Measurements from ENCODE around the gene SLC27A1.
"Not testable (repeated sequence)": the region's sequence is repeated elsewhere in the genome, so short reads cannot be mapped to it uniquely, and the experiment has no call there.

Gene SLC27A1

GRCh38 chr19:17511724-17512573, 41.6 kb downstream of the SLC27A1 start:
- DNase-seq: peak; percentile 89

GRCh38 chr19:17512574-17512939, 42.2 kb downstream of the SLC27A1 start:
- peak; percentile 17 for DNase-seq

GRCh38 chr19:17515408-17516149, 45.3 kb downstream of the SLC27A1 start:
- DNase-seq: no peak

DNA sequence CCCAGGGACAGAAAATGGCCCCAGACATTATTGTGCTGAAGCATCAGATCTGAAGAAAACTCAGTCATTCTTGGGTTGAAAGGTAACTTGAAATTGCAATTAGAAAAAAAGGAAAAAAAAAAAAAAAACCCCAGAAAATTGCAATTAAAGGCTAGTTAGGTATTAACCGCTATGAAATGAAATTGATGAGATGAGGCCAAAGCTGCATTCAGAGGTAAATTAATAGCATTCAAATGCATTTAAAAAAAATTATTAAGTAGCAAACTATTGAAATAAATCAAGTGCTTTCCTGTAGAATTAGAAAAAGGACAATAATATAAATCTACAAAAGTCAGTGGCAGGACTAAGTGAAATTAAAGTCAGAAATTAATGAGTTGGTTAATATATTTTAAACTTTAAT, 47.6 kb downstream of the SLC27A1 start:
- DNase-seq: no peak

DNA sequence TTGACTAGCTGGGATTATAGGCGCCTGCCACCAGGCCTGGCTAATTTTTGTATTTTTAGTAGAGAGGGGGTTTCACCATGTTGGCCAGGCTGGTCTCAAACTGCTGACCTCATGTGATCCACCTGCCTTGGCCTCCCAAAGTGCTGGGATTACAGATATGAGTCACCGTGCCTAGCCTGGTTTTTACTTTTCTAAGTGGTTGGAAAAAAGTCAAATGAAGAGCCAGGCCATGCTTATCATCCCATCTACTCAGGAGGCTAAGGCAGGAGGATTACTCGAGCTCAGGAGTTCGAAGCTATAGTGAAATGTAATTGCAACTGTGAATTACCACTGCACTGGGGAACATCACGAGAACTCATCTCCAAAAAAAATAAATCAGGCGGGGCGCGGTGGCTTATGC, 48.3 kb downstream of the SLC27A1 start:
- DNase-seq: not testable (repeated sequence)

GRCh38 chr19:17519967-17520366, 49.6 kb downstream of the SLC27A1 start:
- no peak for DNase-seq

DNA sequence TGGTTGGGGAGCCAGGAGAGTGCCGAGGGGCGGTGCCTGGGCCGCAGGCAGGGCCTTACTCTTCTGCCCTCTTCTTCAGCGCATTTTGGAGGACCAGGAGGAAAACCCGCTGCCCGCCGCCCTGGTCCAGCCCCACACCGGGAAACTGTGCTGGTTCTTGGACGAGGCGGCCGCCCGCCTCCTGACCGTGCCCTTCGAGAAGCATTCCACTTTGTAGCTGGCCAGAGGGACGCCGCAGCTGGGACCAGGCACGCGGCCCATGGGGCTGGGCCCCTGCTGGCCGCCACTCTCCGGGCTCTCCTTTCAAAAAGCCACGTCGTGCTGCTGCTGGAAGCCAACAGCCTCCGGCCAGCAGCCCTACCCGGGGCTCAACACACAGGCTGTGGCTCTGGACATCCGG, 50.5 kb downstream of the SLC27A1 start:
- no peak for DNase-seq

DNA sequence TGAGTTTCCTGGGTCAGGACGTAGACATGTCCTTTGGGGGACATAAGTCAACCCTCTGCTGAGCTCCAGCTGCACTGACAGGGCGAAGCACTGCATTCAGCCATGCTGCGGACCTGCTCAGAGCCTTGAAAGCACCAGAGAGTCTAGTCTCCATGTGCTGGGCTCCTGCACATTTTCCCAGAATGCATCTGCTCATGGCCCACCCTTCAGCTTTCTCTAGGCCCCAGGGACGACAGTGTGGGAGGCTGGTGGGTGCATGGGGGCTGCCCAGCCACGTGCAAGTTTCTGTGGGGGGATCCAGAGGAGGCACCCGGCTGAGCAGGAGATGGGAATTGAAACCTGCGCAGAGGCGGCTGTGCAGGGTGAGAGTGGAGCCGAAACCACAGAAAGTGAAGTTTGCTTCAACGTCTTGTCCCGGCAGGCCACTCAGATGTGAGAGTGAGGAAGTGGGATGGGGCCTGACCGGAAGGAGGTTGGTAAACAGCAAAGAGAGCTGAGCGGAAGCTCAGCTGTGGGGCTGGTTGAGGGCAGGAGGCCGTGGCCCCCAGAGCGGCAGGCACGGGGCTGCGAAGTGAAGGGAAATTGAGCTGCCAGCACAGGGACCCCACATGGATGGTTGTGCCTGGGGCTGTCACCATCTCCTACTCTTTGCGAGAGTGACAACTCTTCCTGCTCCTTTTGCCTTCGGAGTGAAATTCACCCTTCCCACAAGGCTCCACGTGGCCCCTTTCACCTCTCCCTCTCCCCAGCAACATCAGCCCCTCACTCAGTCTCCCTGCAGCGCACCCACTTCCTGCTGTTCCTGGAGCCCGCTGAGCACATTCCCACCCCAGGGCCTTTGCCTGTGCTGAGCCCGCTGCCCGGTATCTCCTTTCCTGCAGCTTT, 52.9 kb downstream of the SLC27A1 start:
- DNase-seq: peak; percentile 59

GRCh38 chr19:17524651-17525050, 54.3 kb downstream of the SLC27A1 start:
- no peak for DNase-seq

GRCh38 chr19:17525141-17525540, 54.8 kb downstream of the SLC27A1 start:
- DNase-seq: no peak

DNA sequence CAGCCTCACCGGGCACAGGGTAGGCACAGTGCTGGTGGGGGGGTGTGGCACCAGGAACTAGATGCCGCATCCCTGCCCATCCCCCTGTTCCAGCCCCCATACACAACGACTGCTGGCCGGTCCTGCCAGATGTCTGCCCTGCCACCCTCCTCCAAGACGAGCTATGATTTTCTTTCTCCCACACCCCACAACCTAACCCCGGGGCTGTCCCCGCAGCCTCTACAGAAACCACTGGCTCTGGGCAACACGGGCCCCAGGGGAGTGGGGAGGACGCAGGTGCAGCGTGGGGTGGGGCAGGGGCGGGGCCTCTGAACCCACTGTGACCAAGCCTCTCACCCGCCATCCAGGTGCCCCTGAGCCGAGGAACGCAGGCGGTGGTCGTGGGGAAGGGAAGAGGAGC, 56.6 kb downstream of the SLC27A1 start:
- no peak for DNase-seq

- DNase-seq: no peak
These were observed 57.0 kb downstream of the SLC27A1 start for GRCh38 chr19:17527326-17527725.

DNA sequence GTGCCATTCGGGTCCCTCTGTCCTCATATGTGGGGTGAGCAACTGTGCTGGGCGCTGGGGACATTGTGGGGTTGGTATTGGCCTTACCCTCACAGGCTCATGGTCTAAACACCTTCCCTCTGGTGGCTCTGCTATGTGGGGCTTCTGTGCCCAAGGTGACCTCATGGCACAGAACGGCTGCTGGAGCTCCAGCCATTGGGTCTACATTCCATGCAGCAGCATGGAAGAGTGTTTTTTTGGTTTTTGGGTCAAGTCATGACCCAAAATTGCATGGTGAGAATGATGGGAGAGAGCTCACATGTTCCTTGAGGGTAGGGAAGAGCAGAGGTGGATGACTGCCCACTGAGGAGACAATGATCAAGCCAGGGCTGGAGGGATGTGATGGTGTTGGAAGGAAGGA, 58.3 kb downstream of the SLC27A1 start:
- DNase-seq: no peak

DNA sequence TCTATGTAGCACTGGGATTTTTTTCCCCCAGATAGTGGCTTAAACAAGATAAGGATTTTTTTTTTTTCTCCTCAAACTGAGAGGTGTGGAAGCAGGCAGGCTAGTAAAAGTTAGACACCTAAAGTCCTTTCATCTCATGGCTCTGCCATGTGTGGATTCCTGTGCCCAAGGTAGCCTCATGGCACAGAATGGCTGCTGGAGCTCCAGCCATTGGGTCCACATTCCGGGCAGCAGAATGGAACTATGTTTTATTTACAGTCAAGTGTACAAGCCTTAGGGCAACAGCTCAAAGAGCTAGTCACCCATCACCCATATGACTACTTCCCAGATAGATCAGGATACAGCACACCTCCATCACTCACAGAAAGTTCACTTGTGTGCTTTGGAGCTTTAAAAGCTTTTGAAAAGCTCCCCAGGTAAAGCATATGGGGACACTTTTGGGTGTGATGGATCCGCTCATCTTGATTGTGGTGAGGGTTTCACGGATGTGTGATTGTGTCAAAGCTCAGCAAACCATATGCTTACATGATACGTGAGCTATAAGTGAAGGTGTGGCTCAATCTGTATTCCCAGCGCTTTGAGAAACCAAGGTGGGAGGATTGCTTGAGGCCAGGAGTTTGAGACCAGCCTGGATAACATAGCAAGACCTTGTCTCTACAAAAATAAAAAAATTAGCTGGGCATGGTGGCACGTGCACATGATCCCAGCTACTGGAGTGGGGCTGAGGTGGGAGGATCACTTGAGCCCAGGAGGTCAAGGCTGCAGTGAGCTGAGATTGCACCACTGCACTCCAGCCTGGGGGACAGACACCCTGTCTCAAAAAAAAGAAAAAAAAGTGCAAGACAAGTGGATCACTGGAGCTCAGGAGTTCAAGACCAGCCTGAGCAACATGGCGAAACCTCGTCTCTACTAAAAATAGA, 59.2 kb downstream of the SLC27A1 start:
- DNase-seq: no peak

- DNase-seq: no peak
These were observed 60.3 kb downstream of the SLC27A1 start for GRCh38 chr19:17530586-17530985.

- DNase-seq: no peak
These were observed 61.8 kb downstream of the SLC27A1 start for GRCh38 chr19:17532116-17532515.

- DNase-seq: no peak
These were observed 62.2 kb downstream of the SLC27A1 start for GRCh38 chr19:17532557-17532956.

DNA sequence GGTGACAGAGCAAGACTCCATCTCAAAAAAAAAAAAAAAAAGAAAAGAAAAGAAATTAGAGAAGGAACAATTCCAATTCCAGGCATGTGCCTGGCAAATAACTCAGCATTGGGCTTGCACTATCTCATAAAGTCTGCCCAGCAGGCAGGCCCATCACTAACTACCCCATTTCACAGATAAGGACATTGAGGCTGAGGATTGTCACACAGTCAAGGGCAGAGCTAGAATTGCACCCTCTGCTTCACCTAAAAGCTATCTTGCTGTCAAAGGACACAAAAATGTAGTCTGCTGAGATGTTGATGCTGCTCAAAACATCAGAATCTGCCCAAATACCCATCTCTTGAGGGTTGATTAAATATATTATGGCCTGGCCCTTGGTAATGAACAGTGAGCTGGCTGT, 64.4 kb downstream of the SLC27A1 start:
- no peak for DNase-seq

- DNase-seq: no peak
These were observed 66.6 kb downstream of the SLC27A1 start for GRCh38 chr19:17536955-17537354.

DNA sequence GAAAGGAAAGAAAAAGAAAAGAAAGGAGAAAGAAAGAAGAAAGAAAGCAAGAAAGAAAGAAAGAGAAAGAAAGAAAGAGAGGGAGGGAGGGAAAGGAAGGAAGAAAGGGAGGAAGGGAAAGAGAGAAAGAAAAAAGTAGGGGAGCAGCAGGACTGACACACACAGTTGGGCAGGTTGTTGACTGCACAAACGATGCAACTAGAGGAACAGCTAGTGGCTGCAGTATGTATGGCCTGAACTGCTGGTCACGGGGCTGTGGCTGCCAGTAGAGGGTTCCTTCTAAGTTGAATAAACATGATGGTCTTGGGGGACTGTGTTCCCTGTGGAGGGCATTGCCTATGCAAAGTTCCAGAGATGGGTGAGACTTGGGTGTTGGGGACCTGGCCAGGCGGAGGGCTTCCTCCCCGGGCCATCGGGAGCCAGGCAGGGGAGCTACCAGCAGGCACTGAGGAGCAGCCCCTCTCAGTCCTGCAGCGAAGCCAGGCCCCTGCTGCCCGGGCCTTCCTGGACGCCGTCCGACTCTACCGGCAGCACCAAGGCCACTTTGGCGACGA, 68.4 kb downstream of the SLC27A1 start:
- DNase-seq: no peak

DNA sequence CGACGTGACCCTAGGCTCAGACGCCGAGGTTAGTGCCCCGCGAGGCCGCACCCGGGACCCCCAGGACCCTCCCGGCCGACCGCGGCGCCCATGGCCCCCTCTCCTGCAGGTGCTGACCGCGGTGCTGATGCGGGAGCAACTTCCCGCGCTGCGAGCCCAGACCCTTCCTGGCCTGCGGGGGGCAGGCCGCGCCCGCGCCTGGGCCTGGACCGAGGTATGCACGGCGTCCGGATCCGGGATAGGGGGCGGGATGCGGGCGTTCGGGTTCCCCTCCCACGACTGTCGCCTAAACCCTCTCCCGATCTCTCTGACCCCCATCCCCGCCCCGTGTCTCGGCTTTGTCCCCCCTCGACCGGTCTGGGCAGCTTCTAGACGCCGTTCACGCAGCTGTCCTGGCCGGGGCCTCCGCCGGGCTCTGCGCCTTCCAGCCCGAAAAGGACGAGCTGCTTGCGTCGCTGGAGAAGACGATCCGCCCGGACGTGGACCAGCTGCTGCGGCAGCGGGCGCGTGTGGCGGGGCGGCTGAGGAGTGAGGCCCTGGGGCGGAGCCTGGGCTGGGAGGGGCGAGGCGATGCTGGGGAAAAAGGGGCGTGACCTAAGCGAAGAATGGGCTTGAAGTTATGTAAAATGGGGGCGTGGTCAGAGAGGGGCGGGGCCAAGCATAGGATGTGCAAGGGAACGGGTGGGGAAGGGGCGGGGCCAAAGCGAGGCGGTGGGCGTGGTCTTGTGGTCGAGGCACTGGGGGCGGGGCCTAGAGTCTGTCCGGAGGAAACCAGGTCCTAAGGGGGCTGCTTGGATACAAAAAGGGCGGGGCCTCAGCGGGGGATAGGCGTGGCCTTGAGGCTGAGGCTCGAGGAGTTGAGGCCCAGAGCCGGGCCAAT, 69.2 kb downstream of the SLC27A1 start:
- peak; percentile 97 for DNase-seq

All from CD4-positive, alpha-beta T cell treated with Interleukin-10 for 1 hour (primary cell).